GM12878 (cell line): Measurements from ENCODE around the gene MS4A12. TPM values are rescaled to one million over a fixed set of nuclear protein-coding genes. Genes with fewer than 3 reads are reported as not detected.

ENCODE experiments used
- ATAC-seq: fragments of 200-7000 bp; cut with Tn5 transposase; 3 replicates; pipeline ENCODE4 v1.9.1; 2020; ENCODE audit warnings: mild to moderate bottlenecking, moderate library complexity
- BruUV-seq: library from RNA; stranded (reverse); fragments of 400-500 nt; replicated peaks from 2 replicates; lab custom pipeline; 2021; lab: Mats Ljungman, UMichigan
- CTCF ChIA-PET: fragments of 300-600 bp; sonication (Branson Sonifier 250); formaldehyde crosslinking; extraction: SDS; loops from one replicate; lab custom pipeline; 2021; ENCODE audit warnings: inconsistent platforms; lab: Yijun Ruan, JAX
- POLR2A ChIA-PET: fragments of 350-600 bp; formaldehyde crosslinking; extraction: SDS; loops from one replicate; lab custom pipeline; 2021; ENCODE audit warnings: inconsistent platforms; lab: Charles Lee
- RAD21 ChIA-PET: fragments of 300-600 bp; sonication (Branson Sonifier 250); formaldehyde crosslinking; loops from one replicate; lab custom pipeline; 2023; ENCODE audit warnings: antibody characterized with exemption; ENCODE audit not compliant: unreplicated experiment; lab: Charles Lee
- SMC1A ChIA-PET: fragments of 300-600 bp; sonication (Branson Sonifier 250); formaldehyde crosslinking; loops from one replicate; lab custom pipeline; 2023; ENCODE audit not compliant: unreplicated experiment, uncharacterized antibody; lab: Charles Lee
- DNase-seq: peaks from one replicate; pipeline ENCODE4 v3.0.0-alpha.2; 2011; ENCODE audit warnings: low read depth, low spot score
- FAIRE-seq: peaks from 3 replicates; lab custom pipeline; 2011; peaks lifted over from hg19 to GRCh38; lab: Jason Lieb, UNC
- H2AFZ ChIP-seq: 2 replicates; pipeline ENCODE4 v1.6.0; 2011; ENCODE audit warnings: low read depth, low read length, control low read depth; ENCODE audit not compliant: control insufficient read depth
- H3K27ac ChIP-seq: 2 replicates; pipeline ENCODE4 v1.5.1; 2011; ENCODE audit warnings: control low read depth; ENCODE audit not compliant: control insufficient read depth, insufficient read depth
- H3K27me3 ChIP-seq, 2 experiments: replicated peaks in 1 of 2; 2 replicates each; pipeline versions ENCODE4 v1.6.0 to v1.6.1; 2011; ENCODE audit warnings: low read length in 1 of 2; ENCODE audit not compliant: control insufficient read depth in 2 of 2, insufficient read depth in 2 of 2
- H3K36me3 ChIP-seq, 2 experiments: 2 replicates each; pipeline ENCODE4 v1.5.1; 2011; ENCODE audit warnings: low read length in 1 of 2; ENCODE audit not compliant: control insufficient read depth in 2 of 2, insufficient read depth in 2 of 2
- H3K4me1 ChIP-seq: 2 replicates; pipeline ENCODE4 v1.6.1; 2011; ENCODE audit warnings: mild to moderate bottlenecking, low read length, moderate library complexity, mixed read lengths; ENCODE audit not compliant: control insufficient read depth, insufficient read depth
- H3K4me2 ChIP-seq: 2 replicates; pipeline ENCODE4 v1.6.0; 2011; ENCODE audit warnings: control low read depth; ENCODE audit not compliant: control insufficient read depth, insufficient read depth
- H3K4me3 ChIP-seq: fragments of 200-600 bp; sonication (generic); 2 replicates; pipeline ENCODE4 v1.5.1; 2016
- H3K79me2 ChIP-seq: 2 replicates; pipeline ENCODE4 v1.6.0; 2011; ENCODE audit warnings: low read length; ENCODE audit not compliant: control insufficient read depth, insufficient read depth
- H3K9ac ChIP-seq: 2 replicates; pipeline ENCODE4 v1.8.0; 2011; ENCODE audit warnings: low read length, control low read depth, mixed read lengths; ENCODE audit not compliant: control insufficient read depth, insufficient read depth
- H3K9me3 ChIP-seq: replicated peaks from 3 replicates; pipeline ENCODE4 v1.5.1; 2011; ENCODE audit warnings: mild to moderate bottlenecking, low read length; ENCODE audit not compliant: control insufficient read depth, insufficient read depth
- H4K20me1 ChIP-seq: 2 replicates; pipeline ENCODE4 v1.6.0; 2011; ENCODE audit not compliant: control insufficient read depth, insufficient read depth
- E2F4 ChIP-seq: IDR thresholded peaks from 2 replicates; pipeline ENCODE4 v1.6.1; 2012; ENCODE audit warnings: low read depth, low read length, improper control_type of control experiment
- ELK1 ChIP-seq: IDR thresholded peaks from 2 replicates; pipeline ENCODE4 v1.6.1; 2012; ENCODE audit warnings: low read depth, low read length, improper control_type of control experiment
- MXI1 ChIP-seq: fragments of 150-350 bp; IDR thresholded peaks from 2 replicates; pipeline ENCODE4 v1.6.1; 2011; ENCODE audit warnings: low read depth, mild to moderate bottlenecking, inconsistent platforms, low read length, improper control_type of control experiment
- MYC ChIP-seq: IDR thresholded peaks from 2 replicates; pipeline ENCODE4 v1.6.1; 2011; ENCODE audit warnings: mild to moderate bottlenecking, low read length, moderate library complexity, inconsistent platforms; ENCODE audit not compliant: insufficient read depth, insufficient replicate concordance, insufficient read length, severe bottlenecking
- POU2F2 ChIP-seq: IDR thresholded peaks from 3 replicates; pipeline ENCODE4 v1.6.1; 2011; ENCODE audit warnings: low read depth, mild to moderate bottlenecking, low read length, borderline replicate concordance
- RELA ChIP-seq: fragments of 450-650 bp; IDR thresholded peaks from 2 replicates; pipeline ENCODE4 v1.8.0; 2014; ENCODE audit warnings: borderline replicate concordance; ENCODE audit not compliant: partially characterized antibody
- RUNX3 ChIP-seq: IDR thresholded peaks from 2 replicates; pipeline ENCODE4 v1.6.1; 2012; ENCODE audit warnings: low read length, inconsistent platforms
- SRF ChIP-seq, 2 experiments: IDR thresholded peaks; 2 replicates each; pipeline ENCODE4 v1.6.1; 2011; ENCODE audit warnings: low read depth in 2 of 2, low read length in 2 of 2, mild to moderate bottlenecking in 1 of 2, moderate library complexity in 1 of 2
- USF1 ChIP-seq: IDR thresholded peaks from 2 replicates; pipeline ENCODE4 v1.6.1; 2011; ENCODE audit warnings: borderline replicate concordance, low read depth, mild to moderate bottlenecking, moderate library complexity, mixed read lengths, low read length; ENCODE audit not compliant: insufficient read depth; ENCODE audit errors: extremely low read length
- YY1 ChIP-seq: IDR thresholded peaks from 2 replicates; pipeline ENCODE4 v1.6.1; 2011; ENCODE audit warnings: low read depth, mild to moderate bottlenecking, low read length
- ZNF592 ChIP-seq: fragments of 450-650 bp; IDR thresholded peaks from 2 replicates; pipeline ENCODE4 v1.6.1; 2017; ENCODE audit warnings: mild to moderate bottlenecking, moderate library complexity
- ZSCAN29 ChIP-seq: fragments of 450-650 bp; IDR thresholded peaks from 2 replicates; pipeline ENCODE4 v1.6.1; 2017; ENCODE audit warnings: mild to moderate bottlenecking, moderate library complexity
- WGBS: methylation state at CpG from one replicate; pipeline ENCODE4 v1.1.6; 2016; ENCODE audit warnings: low lambda C conversion rate; ENCODE audit not compliant: insufficient replicate concordance, insufficient coverage; ENCODE audit errors: missing lambda C conversion rate; 5-methylcytosine and 5-hydroxymethylcytosine counted together
- in situ Hi-C: fragments of 300-500 bp; cut with MboI; formaldehyde crosslinking; loops from 9 replicates; pipeline ENCODE4 v1.14.3; 2018; ENCODE audit warnings: mixed read lengths
- intact Hi-C: fragments of 100-400 bp; cut with micrococcal nuclease; formaldehyde crosslinking; loops from one replicate; pipeline ENCODE4 v1.14.2; 2022; ENCODE audit not compliant: unreplicated experiment
- polyA plus RNA-seq, 11 experiments: library from polyadenylated mRNA; depleted of rRNA in 4 of 11; unstranded in 6 of 11; stranded (reverse) in 5 of 11; fragments of >200 nt; fragmentation: Nextera tagmentation in 4 of 11; fragmentation: Illumina TruSeq in 1 of 11; extraction: Ambion mirVana in 4 of 11; extraction: Trizol in 1 of 11; gene quantifications; 1 replicate in 1 of 11; 2 replicates in 10 of 11; pipeline versions ENCODE4 v1.2.1 to v1.2.3, GENCODE V29; 2011 to 2016; ENCODE audit warnings: inconsistent platforms in 2 of 11, missing spikeins in 2 of 11, low read depth in 1 of 11
- total RNA-seq, 4 experiments: library from RNA; depleted of rRNA in 3 of 4; stranded (reverse); fragments of >200 nt in 3 of 4; fragmentation: Illumina TruSeq in 1 of 4; extraction: Trizol in 1 of 4; gene quantifications; 2 replicates each; pipeline versions ENCODE4 v1.2.1 to v1.2.3, GENCODE V29; 2013 to 2021

The MS4A12 gene
- total and polyA plus RNA-seq, 10 of the 15 experiments (the other 5 are each of a cell fraction or from before 2014, with no cell fraction given): 0.05 TPM; not detected in 9

- no peak for TF ChIP-seq YY1
- TF ChIP-seq ELK1: no peak
- no peak for TF ChIP-seq USF1
Observed at GRCh38 chr11:60482361-60482760, 10.2 kb upstream of the MS4A12 start (continued).

- ChIA-PET CTCF (interaction anchor here (1.0 to 4.6 kb wide), 15 partner anchors 17 to 277 kb away, joined by 3 to 146 read pairs (median 7); partner anchors contain the start of gene MS4A1), POLR2A (interaction anchor here (1.1 kb wide), 1 partner anchor 120 kb away, joined by 4 read pairs; no protein-coding TSS in a partner anchor), SMC1A (interaction anchor here (1.0 to 4.4 kb wide), 13 partner anchors 9 to 223 kb away, joined by 3 to 123 read pairs (median 6); no protein-coding TSS in a partner anchor), RAD21 (interaction anchor here (0.6 to 4.4 kb wide), 9 partner anchors 9 to 220 kb away, joined by 3 to 97 read pairs (median 3); no protein-coding TSS in a partner anchor)
- peak overlapping the region; percentile 86 for H2AFZ ChIP-seq
- peak; percentile 86 for DNase-seq
- in situ Hi-C loops: loop anchor here (5.0 kb wide), 1 partner anchor 131 kb away; no protein-coding TSS in a partner anchor
- no peak overlapping the region for H3K4me3 ChIP-seq
- no peak overlapping the region for H3K9ac ChIP-seq
- no peaks in the 10 kb centered on the region for H4K20me1 ChIP-seq
- H3K27ac ChIP-seq: no peak overlapping the region
- peak; percentile 89 for FAIRE-seq
- H3K27me3 ChIP-seq: no peaks in the 10 kb centered on the region
- ATAC-seq: peak; percentile 100
- H3K79me2 ChIP-seq: no peaks in the 10 kb centered on the region
- H3K9me3 ChIP-seq: peaks cover 4% of the 10 kb centered on the region
- 0% methylated on average over 5 of the region's 5 CpGs for WGBS
- no peaks in the 10 kb centered on the region for H3K36me3 ChIP-seq
- H3K4me2 ChIP-seq: peak overlapping the region; percentile 41; the same call in 1 of the 2 replicates
- no TSS peak for BruUV-seq
- intact Hi-C loops: loop anchor here (1.0 to 5.0 kb wide), 6 partner anchors 123 to 270 kb away; partner anchors contain the start of gene MS4A15
- H3K4me1 ChIP-seq: peaks cover 9% of the 10 kb centered on the region
- TF ChIP-seq POU2F2 (0 out of 3 replicates have a peak, but pooled peaks have one; percentile 59), ZSCAN29 (no peak), RUNX3 (peak; percentile 51), SRF (IDR thresholded peaks at IDR 0.05; ENCODE audit: low read depth in 2 of 2, low read length in 2 of 2) (no peak), E2F4 (peak; percentile 28; the same call in 1 of the 2 replicates), RELA (peak; percentile 36), MYC (no peak), MXI1 (peak; percentile 67), ZNF592 (0 out of 2 replicates have a peak, but pooled peaks have one; percentile 21)
Observed at GRCh38 chr11:60485987-60486386, 6.6 kb upstream of the MS4A12 start.
